Adrenal gland (tissue), 5 donors: ENCODE data around the gene PAXIP1.

Experiments used
- POLR2A ChIP-seq, 2 donors: fragments of 450-650 bp; IDR thresholded peaks; one replicate each; pipeline ENCODE4 v1.6.1; 2017; ENCODE audit warnings: antibody characterized with exemption in 2 of 2, mild to moderate bottlenecking in 2 of 2, moderate library complexity in 1 of 2
- TF ChIP-seq, protein P1 (sequence below), 6 experiments: fragments of 450-650 bp in 4 of 6; fragments of 200-600 bp in 2 of 6; sonication (generic) in 1 of 6; IDR thresholded peaks; 1 replicate in 5 of 6; 2 replicates in 1 of 6; pipeline versions ENCODE4 v1.5.1 to v1.8.0; 2016 to 2021; ENCODE audit warnings: antibody characterized with exemption in 6 of 6, mild to moderate bottlenecking in 2 of 6, moderate library complexity in 1 of 6
- donor health status: DM: no; HTN: no; CAD: no.

DNA sequence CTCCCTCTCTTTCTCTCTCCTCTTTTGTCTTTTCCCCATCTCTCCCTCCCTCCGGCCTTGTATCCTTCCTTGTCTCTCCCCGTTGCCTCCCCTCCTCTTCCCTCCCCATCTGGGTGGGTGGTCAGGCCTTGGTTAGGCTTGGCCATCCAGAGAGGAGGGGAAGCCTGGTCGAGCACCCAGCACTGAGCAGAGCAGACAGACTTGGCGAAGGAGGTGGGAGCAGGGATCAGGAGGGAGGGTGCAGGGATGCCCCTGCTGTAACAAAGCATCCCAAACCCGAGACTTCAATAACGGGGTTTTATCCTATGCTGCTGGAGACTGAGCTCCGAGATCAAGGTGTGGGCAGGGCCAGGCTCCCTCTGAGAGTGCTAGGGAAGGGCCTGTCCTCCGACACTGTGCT is 97.3 kb downstream of the PAXIP1 start:
- TF ChIP-seq, protein P1, sequence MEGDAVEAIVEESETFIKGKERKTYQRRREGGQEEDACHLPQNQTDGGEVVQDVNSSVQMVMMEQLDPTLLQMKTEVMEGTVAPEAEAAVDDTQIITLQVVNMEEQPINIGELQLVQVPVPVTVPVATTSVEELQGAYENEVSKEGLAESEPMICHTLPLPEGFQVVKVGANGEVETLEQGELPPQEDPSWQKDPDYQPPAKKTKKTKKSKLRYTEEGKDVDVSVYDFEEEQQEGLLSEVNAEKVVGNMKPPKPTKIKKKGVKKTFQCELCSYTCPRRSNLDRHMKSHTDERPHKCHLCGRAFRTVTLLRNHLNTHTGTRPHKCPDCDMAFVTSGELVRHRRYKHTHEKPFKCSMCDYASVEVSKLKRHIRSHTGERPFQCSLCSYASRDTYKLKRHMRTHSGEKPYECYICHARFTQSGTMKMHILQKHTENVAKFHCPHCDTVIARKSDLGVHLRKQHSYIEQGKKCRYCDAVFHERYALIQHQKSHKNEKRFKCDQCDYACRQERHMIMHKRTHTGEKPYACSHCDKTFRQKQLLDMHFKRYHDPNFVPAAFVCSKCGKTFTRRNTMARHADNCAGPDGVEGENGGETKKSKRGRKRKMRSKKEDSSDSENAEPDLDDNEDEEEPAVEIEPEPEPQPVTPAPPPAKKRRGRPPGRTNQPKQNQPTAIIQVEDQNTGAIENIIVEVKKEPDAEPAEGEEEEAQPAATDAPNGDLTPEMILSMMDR (IDR thresholded peaks at IDR 0.05) = no peak
- no peak for TF ChIP-seq POLR2A (IDR thresholded peaks at IDR 0.05)
